ENCODE results near the gene EXOC2.
"Not testable (repeated sequence)": the region's sequence is repeated elsewhere in the genome, so short reads cannot be mapped to it uniquely, and the experiment has no call there.

EXOC2 gene

GRCh38 chr6:568085-568484 is 124.9 kb downstream of the EXOC2 start:
- no peak for DNase-seq (ENCODE audit: extremely low spot score)
- CTCF ChIA-PET = no interaction called here
- POLR2A ChIA-PET = no interaction called here
- TF ChIP-seq FOXK2 (IDR thresholded peaks at IDR 0.05) (no peak), NFRKB (IDR thresholded peaks at IDR 0.05) (no peak), ELF4 (IDR thresholded peaks at IDR 0.05) (no peak), ARNT (IDR thresholded peaks at IDR 0.05) (no peak), LEF1 (IDR thresholded peaks at IDR 0.05; ENCODE audit: borderline replicate concordance) (no peak), ZNF384 (IDR thresholded peaks at IDR 0.05) (no peak)

- POLR2A ChIA-PET = no interaction called here
- DNase-seq (ENCODE audit: extremely low spot score) = no peak
- CTCF ChIA-PET = no interaction called here
- TF ChIP-seq CTBP1 (IDR thresholded peaks at IDR 0.05; ENCODE audit: borderline replicate concordance) (no peak), NFRKB (IDR thresholded peaks at IDR 0.05) (no peak), ARNT (IDR thresholded peaks at IDR 0.05) (no peak), FOXK2 (IDR thresholded peaks at IDR 0.05) (no peak), SUZ12 (IDR thresholded peaks at IDR 0.05) (no peak)
Observed at GRCh38 chr6:563863-564262, 129.1 kb downstream of the EXOC2 start.

- ChIA-PET POLR2A (no interaction called here), CTCF (no interaction called here)
Observed at GRCh38 chr6:562052-562676, 130.8 kb downstream of the EXOC2 start.

GRCh38 chr6:561335-561734 is 131.6 kb downstream of the EXOC2 start:
- POLR2A ChIA-PET; CTCF ChIA-PET; DNase-seq (ENCODE audit: extremely low spot score): not testable (repeated sequence)

More at GRCh38 chr6:562052-562676, 130.8 kb downstream of the EXOC2 start:
- TF ChIP-seq CTBP1 (IDR thresholded peaks at IDR 0.05; ENCODE audit: borderline replicate concordance) (no peak), SUZ12 (IDR thresholded peaks at IDR 0.05) (no peak)
- DNase-seq (ENCODE audit: extremely low spot score) = no peak

- CTCF ChIA-PET = no interaction called here
- DNase-seq (ENCODE audit: extremely low spot score) = no peak
- POLR2A ChIA-PET = no interaction called here
Observed at GRCh38 chr6:558959-559358, 134.0 kb downstream of the EXOC2 start.

GRCh38 chr6:558089-558488 is 134.8 kb downstream of the EXOC2 start:
- DNase-seq (ENCODE audit: extremely low spot score) = no peak
- ChIA-PET POLR2A (no interaction called here), CTCF (no interaction called here)
- no peak for TF ChIP-seq CTBP1 (IDR thresholded peaks at IDR 0.05; ENCODE audit: borderline replicate concordance)
- no peak for TF ChIP-seq SP1 (IDR thresholded peaks at IDR 0.05)
- TF ChIP-seq ZNF384 (IDR thresholded peaks at IDR 0.05) = no peak

More at GRCh38 chr6:558959-559358, 134.0 kb downstream of the EXOC2 start:
- TF ChIP-seq ZNF384 (IDR thresholded peaks at IDR 0.05) (no peak), L3MBTL2 (conservative IDR thresholded peaks at IDR 0.05) (no peak), TARDBP (IDR thresholded peaks at IDR 0.05) (no peak), ELF4 (IDR thresholded peaks at IDR 0.05) (no peak), NFRKB (IDR thresholded peaks at IDR 0.05) (no peak), FOXA1 (IDR thresholded peaks at IDR 0.05) (no peak)

- ChIA-PET CTCF (no interaction called here), POLR2A (no interaction called here)
- TF ChIP-seq NFRKB (IDR thresholded peaks at IDR 0.05) = no peak
- TF ChIP-seq FOXK2 (IDR thresholded peaks at IDR 0.05) = no peak
- TF ChIP-seq CTBP1 (IDR thresholded peaks at IDR 0.05; ENCODE audit: borderline replicate concordance) = no peak
- TF ChIP-seq SP1 (IDR thresholded peaks at IDR 0.05) = no peak
- TF ChIP-seq LEF1 (IDR thresholded peaks at IDR 0.05; ENCODE audit: borderline replicate concordance) = no peak
- no peak for TF ChIP-seq ARNT (IDR thresholded peaks at IDR 0.05)
- TF ChIP-seq BHLHE40 (IDR thresholded peaks at IDR 0.05; ENCODE audit: borderline replicate concordance) = no peak
- no peak for TF ChIP-seq L3MBTL2 (conservative IDR thresholded peaks at IDR 0.05)
- no peak for TF ChIP-seq ZNF384 (IDR thresholded peaks at IDR 0.05)
- TF ChIP-seq SUZ12 (IDR thresholded peaks at IDR 0.05) = no peak
- no peak for TF ChIP-seq HDGF (IDR thresholded peaks at IDR 0.05; ENCODE audit: borderline replicate concordance)
- TF ChIP-seq FOXA1 (IDR thresholded peaks at IDR 0.05) = no peak
- no peak for TF ChIP-seq TARDBP (IDR thresholded peaks at IDR 0.05)
- TF ChIP-seq ELF4 (IDR thresholded peaks at IDR 0.05) = no peak
- TF ChIP-seq PKNOX1 (IDR thresholded peaks at IDR 0.05) = no peak
- no peak for TF ChIP-seq FOXM1 (IDR thresholded peaks at IDR 0.05; ENCODE audit: borderline replicate concordance)
- DNase-seq (ENCODE audit: extremely low spot score) = no peak
Observed at GRCh38 chr6:551829-552350, 141.0 kb downstream of the EXOC2 start.

GRCh38 chr6:551405-551804 is 141.5 kb downstream of the EXOC2 start:
- DNase-seq (ENCODE audit: extremely low spot score) = peak; percentile 45

More at GRCh38 chr6:551405-551804, 141.5 kb downstream of the EXOC2 start:
- ChIA-PET CTCF (no interaction called here), POLR2A (interaction anchor here (0.8 kb wide), 1 partner anchor 17 kb away, joined by 3 read pairs; no protein-coding TSS in a partner anchor)
- no peak for TF ChIP-seq ARNT (IDR thresholded peaks at IDR 0.05)
- no peak for TF ChIP-seq ELF4 (IDR thresholded peaks at IDR 0.05)
- no peak for TF ChIP-seq LEF1 (IDR thresholded peaks at IDR 0.05; ENCODE audit: borderline replicate concordance)
- no peak for TF ChIP-seq PKNOX1 (IDR thresholded peaks at IDR 0.05)
- no peak for TF ChIP-seq SP1 (IDR thresholded peaks at IDR 0.05)
- no peak for TF ChIP-seq FOXK2 (IDR thresholded peaks at IDR 0.05)
- no peak for TF ChIP-seq BHLHE40 (IDR thresholded peaks at IDR 0.05; ENCODE audit: borderline replicate concordance)
- no peak for TF ChIP-seq CTBP1 (IDR thresholded peaks at IDR 0.05; ENCODE audit: borderline replicate concordance)
- no peak for TF ChIP-seq FOXA1 (IDR thresholded peaks at IDR 0.05)
- no peak for TF ChIP-seq ZNF384 (IDR thresholded peaks at IDR 0.05)
- no peak for TF ChIP-seq NFRKB (IDR thresholded peaks at IDR 0.05)
- TF ChIP-seq L3MBTL2 (conservative IDR thresholded peaks at IDR 0.05) = no peak
